Heart left ventricle (tissue), 13 donors: Measurements from ENCODE around the gene STK4.

Source experiments
- CTCF ChIP-seq, 12 donors: fragments of 200-600 bp; sonication (generic) in 4 of 12; IDR thresholded peaks; one replicate each; pipeline versions ENCODE4 v1.5.0 to v1.8.0; 2018 to 2022; ENCODE audit warnings: antibody characterized with exemption in 12 of 12, mild to moderate bottlenecking in 5 of 12
- POLR2A ChIP-seq, 2 donors: fragments of 450-650 bp; IDR thresholded peaks; one replicate each; pipeline ENCODE4 v1.6.1; 2017; ENCODE audit warnings: antibody characterized with exemption in 2 of 2, mild to moderate bottlenecking in 2 of 2, moderate library complexity in 2 of 2
- donor health status: ischemic (EF 13 %, LVEDD 7.1; RV severe dilation, severe dysfunction).
- donor health status: DM: no; HTN: yes; CAD: no.
- donor health status: DM: no; HTN: no; CAD: no.
- donor health status: ischemic (EF 25% LVEDD 6.9; RV normal size, moderate dysfunction).
- donor health status: ischemic (EF 25% LVEDD 5.7; RV mildly dilated, moderate dysfunction).
- donor health status: ischemic (EF 35%, LVEDD 5.7; RV mildly dilated, moderate dysfunction).
- donor health status: nonischemic (EF 11% LVEDD 7.7; RV severe dilation, severe dysfunction).
- donor health status: DM: yes; HTN: yes; CAD: no.
- donor health status: PGD.
- donor health status: ischemic (EF 29% LVEDD 5.4; RV normal size, mild dysfunction).
- donor health status: nonischemic (EF 23%, LVEDD 6.1; RV moderate dilation, normal function).

- no peak for TF ChIP-seq CTCF (IDR thresholded peaks at IDR 0.05)
- TF ChIP-seq POLR2A (IDR thresholded peaks at IDR 0.05): no peak
Measured at GRCh38 chr20:44952731-44953130, 13.6 kb upstream of the STK4 start.
